Left lung (tissue), 14 donors: ENCODE results near the gene GOLM1. TPM values are rescaled to one million over a fixed set of nuclear protein-coding genes. Genes with fewer than 3 reads are reported as not detected.
A peak's percentile ranks its signal among the peaks of the same experiment; 100 is the strongest.
"Not testable (repeated sequence)": the region's sequence is repeated elsewhere in the genome, so short reads cannot be mapped to it uniquely, and the experiment has no call there.

Source experiments
- ATAC-seq: fragments of 200-7000 bp; cut with Tn5 transposase; one replicate; pipeline ENCODE4 v1.9.1; 2020; ENCODE audit warnings: moderate library complexity
- DNase-seq, 4 donors: peaks; one replicate each; pipeline ENCODE4 v3.0.0-alpha.2; 2013 to 2020
- H3K27ac ChIP-seq, 2 donors: fragments of 200-600 bp; sonication (generic) in 1 of 2; one replicate each; pipeline versions ENCODE4 v1.5.0 to v1.8.0; 2020 to 2021
- H3K27me3 ChIP-seq, 2 donors: fragments of 200-600 bp; sonication (generic) in 1 of 2; one replicate each; pipeline versions ENCODE4 v1.5.0 to v1.8.0; 2020 to 2021
- H3K36me3 ChIP-seq, 2 donors: fragments of 200-600 bp; sonication (generic) in 1 of 2; one replicate each; pipeline versions ENCODE4 v1.5.0 to v1.8.0; 2020 to 2021
- H3K4me1 ChIP-seq, 2 donors: fragments of 200-600 bp; one replicate each; pipeline ENCODE4 v1.8.0; 2021
- H3K4me3 ChIP-seq, 2 donors: fragments of 200-600 bp; sonication (generic) in 1 of 2; one replicate each; pipeline versions ENCODE4 v1.5.0 to v1.8.0; 2020 to 2021; ENCODE audit warnings: mild to moderate bottlenecking in 1 of 2
- H3K9me3 ChIP-seq, 2 donors: fragments of 200-600 bp; sonication (generic) in 1 of 2; one replicate each; pipeline versions ENCODE4 v1.5.0 to v1.8.0; 2020 to 2021
- CTCF ChIP-seq, 2 donors: fragments of 200-600 bp; sonication (generic) in 1 of 2; IDR thresholded peaks; one replicate each; pipeline versions ENCODE4 v1.5.0 to v1.8.0; 2021; ENCODE audit warnings: antibody characterized with exemption in 2 of 2
- intact Hi-C, 2 donors: fragments of 100-400 bp; cut with DNase I; formaldehyde crosslinking; loops; one replicate each; pipeline versions ENCODE4 v1.11.2 to v1.14.2; 2022
- long read RNA-seq, 12 donors: library from polyadenylated mRNA in 2 of 12; unstranded in 2 of 12; transcript quantifications; one replicate each; pipeline ENCODE4 v2.0.0 and lab custom pipeline, GENCODE V29; 2019 to 2026
- polyA plus RNA-seq, 6 donors: library from polyadenylated mRNA; unstranded; fragments of 120-200 nt; gene quantifications; one replicate each; pipeline ENCODE4 v1.2.1, GENCODE V29; 2013; ENCODE audit not compliant: insufficient read length in 6 of 6
- total RNA-seq, 2 donors: library from RNA; stranded (reverse); fragmentation: NEBNext Ultra II Directional; extraction: Animal tissue kit (Norgen Biotek cat#: 25700); gene quantifications; one replicate each; pipeline ENCODE4 v1.2.1, GENCODE V29; 2021
- donor health status: DM: no; HTN: yes; CAD: no.
- donor health status: DM: no; HTN: no; CAD: no.

The GOLM1 gene
- total RNA-seq (10 to 100 TPM; 30.9 to 52.3 TPM), polyA plus RNA-seq (100 to 1,000 TPM in 5 of 6 donors, 10 to 100 TPM in 1; 92.9 to 115 (median 112) TPM)
- long read RNA-seq, donor 1, transcript GOLM1-203 (10 exons, 3,046 nt) = major isoform, 18 of 30 reads
- long read RNA-seq, donor 1, partial matches to known transcripts = 12 of 30 reads
- long read RNA-seq, donor 1, other reads (novel, unspliced or antisense) = 0 of 30 reads
- long read RNA-seq, donor 2, transcript GOLM1-203 (10 exons, 3,046 nt) = major isoform, 29 of 50 reads
- long read RNA-seq, donor 2, partial matches to known transcripts = 21 of 50 reads
- long read RNA-seq, donor 2, other reads (novel, unspliced or antisense) = 0 of 50 reads
- long read RNA-seq, donor 3, transcript GOLM1-203 (10 exons, 3,046 nt) = major isoform, 27 of 27 reads
- long read RNA-seq, donor 3, partial matches to known transcripts = 0 of 27 reads
- long read RNA-seq, donor 3, other reads (novel, unspliced or antisense) = 0 of 27 reads
- long read RNA-seq, donor 4, partial matches to known transcripts = 3 of 13 reads
- long read RNA-seq, donor 4, other reads (novel, unspliced or antisense) = 6 of 13 reads
- long read RNA-seq, donor 5, transcript GOLM1-203 (10 exons, 3,046 nt) = major isoform, 22 of 24 reads
- long read RNA-seq, donor 5, partial matches to known transcripts = 0 of 24 reads
- long read RNA-seq, donor 5, other reads (novel, unspliced or antisense) = 0 of 24 reads
- long read RNA-seq, donor 6, transcript GOLM1-203 (10 exons, 3,046 nt) = major isoform, 11 of 11 reads
- long read RNA-seq, donor 6, partial matches to known transcripts = 0 of 11 reads
- long read RNA-seq, donor 6, other reads (novel, unspliced or antisense) = 0 of 11 reads
- long read RNA-seq, donor 7, transcript GOLM1-203 (10 exons, 3,046 nt) = major isoform, 12 of 12 reads
- long read RNA-seq, donor 7, partial matches to known transcripts = 0 of 12 reads
- long read RNA-seq, donor 7, other reads (novel, unspliced or antisense) = 0 of 12 reads
- long read RNA-seq, donor 8, transcript GOLM1-203 (10 exons, 3,046 nt) = major isoform, 29 of 36 reads
- long read RNA-seq, donor 8, partial matches to known transcripts = 0 of 36 reads
- long read RNA-seq, donor 8, other reads (novel, unspliced or antisense) = 7 of 36 reads
- long read RNA-seq, donor 9 = 0 reads
- long read RNA-seq, donor 10, transcript GOLM1-203 (10 exons, 3,046 nt) = major isoform, 11 of 18 reads
- long read RNA-seq, donor 10, partial matches to known transcripts = 2 of 18 reads
- long read RNA-seq, donor 10, other reads (novel, unspliced or antisense) = 2 of 18 reads
- long read RNA-seq, donor 11, transcript GOLM1-203 (10 exons, 3,046 nt) = major isoform, 89 of 166 reads
- long read RNA-seq, donor 11, transcript GOLM1-202 (10 exons, 3,022 nt) = minor isoform, 5 of 166 reads
- long read RNA-seq, donor 11, partial matches to known transcripts = 67 of 166 reads
- long read RNA-seq, donor 11, other reads (novel, unspliced or antisense) = 5 of 166 reads
- long read RNA-seq, donor 12, transcript GOLM1-203 (10 exons, 3,046 nt) = major isoform, 15 of 16 reads
- long read RNA-seq, donor 12, partial matches to known transcripts = 0 of 16 reads
- long read RNA-seq, donor 12, other reads (novel, unspliced or antisense) = 0 of 16 reads

GRCh38 chr9:86098824-86099700 lies at the start of gene GOLM1:
Gene GOLM1, minus strand, starts transcription at chr9:86099558. Its CDS starts 20,238 bp downstream, at chr9:86079320.
- Histone ChIP-seq H3K4me1 (peaks cover 0 to 15% of the 10 kb centered on the region in 2 donors), H3K27me3 (peaks cover 0 to 52% of the 10 kb centered on the region in 2 donors), H3K9me3 (no peaks in the 10 kb centered on the region), H3K27ac (peak within 1 kb of the TSS; percentile 50 to 69), H3K36me3 (no peaks in the 10 kb centered on the region), H3K4me3 (peak within 1 kb of the TSS; percentile 70)
- no peak for TF ChIP-seq CTCF (IDR thresholded peaks at IDR 0.05)
- intact Hi-C loops = no loop called here
- ATAC-seq (peak; percentile 88), DNase-seq (peak; percentile 51 to 90 (median 72))

GRCh38 chr9:86146671-86147070 lies 47.3 kb upstream of the GOLM1 start:
- H3K27ac ChIP-seq, intact Hi-C loops, ATAC-seq, H3K4me3 ChIP-seq, H3K27me3 ChIP-seq, H3K36me3 ChIP-seq, H3K4me1 ChIP-seq, DNase-seq: not testable (repeated sequence)
- H3K9me3 ChIP-seq = peaks cover 0 to 22% of the 10 kb centered on the region in 2 donors

GRCh38 chr9:86145960-86146359 lies 46.6 kb upstream of the GOLM1 start:
- H3K4me1 ChIP-seq, H3K36me3 ChIP-seq, H3K27me3 ChIP-seq, DNase-seq, intact Hi-C loops, H3K4me3 ChIP-seq, H3K27ac ChIP-seq, ATAC-seq: not testable (repeated sequence)
- H3K9me3 ChIP-seq = peaks cover 0 to 22% of the 10 kb centered on the region in 2 donors

GRCh38 chr9:86142973-86143372 lies 43.6 kb upstream of the GOLM1 start:
- ATAC-seq (no peak), DNase-seq (no peak)
- H3K27me3 ChIP-seq = no peaks in the 10 kb centered on the region
- H3K4me3 ChIP-seq = no peak overlapping the region
- intact Hi-C loops = no loop called here
- no peak overlapping the region for H3K27ac ChIP-seq
- no peak for TF ChIP-seq CTCF (IDR thresholded peaks at IDR 0.05)
- H3K36me3 ChIP-seq = no peaks in the 10 kb centered on the region
- no peaks in the 10 kb centered on the region for H3K4me1 ChIP-seq
- peaks cover 0 to 22% of the 10 kb centered on the region in 2 donors for H3K9me3 ChIP-seq

- peaks cover 0 to 16% of the 10 kb centered on the region in 2 donors for H3K9me3 ChIP-seq
- H3K36me3 ChIP-seq = no peaks in the 10 kb centered on the region
- H3K27ac ChIP-seq = no peak overlapping the region
- intact Hi-C loops = no loop called here
- ATAC-seq = no peak
- TF ChIP-seq CTCF (IDR thresholded peaks at IDR 0.05) = no peak
- no peak overlapping the region for H3K4me3 ChIP-seq
- no peak for DNase-seq
- no peaks in the 10 kb centered on the region for H3K27me3 ChIP-seq
- no peaks in the 10 kb centered on the region for H3K4me1 ChIP-seq
Observed at GRCh38 chr9:86141843-86142242, 42.5 kb upstream of the GOLM1 start.
